HCT116 (cell line): ENCODE results near the gene LRRC2. TPM values are rescaled to one million over a fixed set of nuclear protein-coding genes. Genes with fewer than 3 reads are reported as not detected.
"Not testable (repeated sequence)": the region's sequence is repeated elsewhere in the genome, so short reads cannot be mapped to it uniquely, and the experiment has no call there.

Experiments used
- ATAC-seq: fragments of 200-7000 bp; cut with Tn5 transposase; 2 replicates; pipeline ENCODE4 v1.9.1; 2020; ENCODE audit warnings: mild to moderate bottlenecking, moderate library complexity
- BruUV-seq: library from RNA; stranded (reverse); fragments of 400-500 nt; replicated peaks from 2 replicates; lab custom pipeline; 2021; lab: Mats Ljungman, UMichigan
- CTCF ChIA-PET: fragments of 300-600 bp; sonication (Branson Sonifier 250); formaldehyde crosslinking; loops from one replicate; lab custom pipeline; 2021; ENCODE audit warnings: antibody characterized with exemption; lab: Charles Lee
- POLR2A ChIA-PET: fragments of 300-600, 350-600 bp; sonication (Branson Sonifier 250); formaldehyde crosslinking; loops from one replicate; lab custom pipeline; 2021; ENCODE audit warnings: antibody characterized with exemption; lab: Charles Lee
- RAD21 ChIA-PET, 2 experiments: fragments of 300-600 bp; sonication (Branson Sonifier 250); formaldehyde crosslinking; loops; one replicate each; lab custom pipeline; 2023; ENCODE audit warnings: low total read pairs in 2 of 2; ENCODE audit not compliant: uncharacterized antibody in 2 of 2, unreplicated experiment in 2 of 2, low non-redundant PET in 1 of 2; lab: Charles Lee
- DNase-seq: peaks from one replicate; pipeline ENCODE4 v3.0.0-alpha.2; 2010; ENCODE audit warnings: low read depth, low spot score
- H2AFZ ChIP-seq: fragments of 200-600 bp; shearing (Covaris generic), sonication (generic); 2 replicates; pipeline ENCODE4 v1.6.1; 2017; ENCODE audit warnings: low read depth, mixed run types, mixed read lengths, antibody characterized with exemption, low read length; ENCODE audit not compliant: poor library complexity, severe bottlenecking
- H3K27ac ChIP-seq: 2 replicates; pipeline ENCODE4 v1.5.1; 2012; ENCODE audit warnings: low read depth, low read length
- H3K27me3 ChIP-seq: fragments of 200-600 bp; sonication (generic); 2 replicates; pipeline ENCODE4 v1.6.1; 2016; ENCODE audit warnings: mixed run types, low read length, mixed read lengths; ENCODE audit not compliant: insufficient read depth
- H3K36me3 ChIP-seq, 2 experiments: fragments of 200-500 bp in 1 of 2; fragments of 200-600 bp in 1 of 2; sonication (Bioruptor generic) in 1 of 2; sonication (generic) in 1 of 2; 2 replicates each; pipeline versions ENCODE4 v1.5.1 to v1.6.1; 2014 to 2016; ENCODE audit warnings: low read length in 2 of 2, inconsistent platforms in 1 of 2, mixed read lengths in 1 of 2, mixed run types in 1 of 2; ENCODE audit not compliant: insufficient read depth in 2 of 2, control insufficient read depth in 1 of 2
- H3K4me1 ChIP-seq, 2 experiments: fragments of 200-600 bp in 1 of 2; sonication (generic) in 1 of 2; 2 replicates each; pipeline versions ENCODE4 v1.5.1 to v1.6.1; 2012 to 2017; ENCODE audit warnings: low read length in 2 of 2, inconsistent platforms in 1 of 2, mild to moderate bottlenecking in 1 of 2, mixed read lengths in 1 of 2, mixed run types in 1 of 2, moderate library complexity in 1 of 2; ENCODE audit not compliant: insufficient read depth in 2 of 2, control insufficient read depth in 1 of 2
- H3K4me2 ChIP-seq: fragments of 200-600 bp; sonication (generic); 2 replicates; pipeline ENCODE4 v1.6.1; 2017; ENCODE audit warnings: mixed run types, low read length, mixed read lengths
- H3K4me3 ChIP-seq, 2 experiments: fragments of 200-600 bp in 1 of 2; sonication (generic) in 1 of 2; replicated peaks in 1 of 2; 2 replicates each; pipeline ENCODE4 v1.5.1; 2011 to 2016; ENCODE audit warnings: low read length in 2 of 2, control low read depth in 1 of 2, low read depth in 1 of 2, mild to moderate bottlenecking in 1 of 2, mixed read lengths in 1 of 2, mixed run types in 1 of 2
- H3K79me2 ChIP-seq: fragments of 200-600 bp; sonication (generic); 2 replicates; pipeline ENCODE4 v1.6.1; 2017; ENCODE audit warnings: mild to moderate bottlenecking, mixed run types, low read length, moderate library complexity, mixed read lengths; ENCODE audit not compliant: insufficient read depth
- H3K9ac ChIP-seq: fragments of 200-600 bp; sonication (generic); 2 replicates; pipeline ENCODE4 v1.6.1; 2016; ENCODE audit warnings: low read length, mixed read lengths
- H3K9me2 ChIP-seq: fragments of 200-600 bp; sonication (generic), shearing (Covaris generic); 2 replicates; pipeline ENCODE4 v1.6.1; 2017; ENCODE audit warnings: mixed run types, mild to moderate bottlenecking, moderate library complexity; ENCODE audit not compliant: insufficient read depth
- H3K9me3 ChIP-seq, 2 experiments: fragments of 200-500 bp in 1 of 2; fragments of 200-600 bp in 1 of 2; sonication (Bioruptor generic) in 1 of 2; sonication (generic) in 1 of 2; 2 replicates each; pipeline ENCODE4 v1.6.1; 2014 to 2017; ENCODE audit warnings: low read length in 2 of 2, mixed read lengths in 2 of 2, inconsistent platforms in 1 of 2, low read depth in 1 of 2, mild to moderate bottlenecking in 1 of 2, mixed run types in 1 of 2, moderate library complexity in 1 of 2; ENCODE audit not compliant: control insufficient read depth in 1 of 2, insufficient read depth in 1 of 2
- H4K20me1 ChIP-seq: fragments of 200-600 bp; sonication (generic), shearing (Covaris generic); 2 replicates; pipeline ENCODE4 v1.6.1; 2017; ENCODE audit warnings: mixed run types, mild to moderate bottlenecking, moderate library complexity; ENCODE audit not compliant: insufficient read depth
- CBX3 ChIP-seq: IDR thresholded peaks from 2 replicates; pipeline ENCODE4 v1.6.1; 2012; ENCODE audit warnings: low read depth
- ELF1 ChIP-seq: IDR thresholded peaks from 2 replicates; pipeline ENCODE4 v1.6.1; 2012; ENCODE audit warnings: low read depth, borderline replicate concordance
- POLR2A ChIP-seq: IDR thresholded peaks from 2 replicates; pipeline ENCODE4 v1.7.0; 2011; ENCODE audit warnings: borderline replicate concordance; ENCODE audit not compliant: insufficient read depth, insufficient read length; ENCODE audit errors: extremely low read depth
- RAD21 ChIP-seq: IDR thresholded peaks from 2 replicates; pipeline ENCODE4 v1.6.1; 2012; ENCODE audit warnings: low read depth, mild to moderate bottlenecking
- SRF ChIP-seq: IDR thresholded peaks from 2 replicates; pipeline ENCODE4 v1.6.1; 2012; ENCODE audit warnings: low read depth
- intact Hi-C: fragments of 100-400 bp; cut with micrococcal nuclease; formaldehyde crosslinking; loops from 2 replicates; pipeline ENCODE4 v1.10.0; 2022
- total RNA-seq: library from RNA; stranded (reverse); gene quantifications from one replicate; pipeline ENCODE4 v1.2.1, GENCODE V29; 2021; ENCODE audit not compliant: unreplicated experiment
- TF ChIP-seq, protein P1 (sequence below): IDR thresholded peaks from 2 replicates; pipeline ENCODE4 v1.6.1; 2012

The LRRC2 gene
- total RNA-seq, 1 experiment from 2014 or later, result not detected

DNA sequence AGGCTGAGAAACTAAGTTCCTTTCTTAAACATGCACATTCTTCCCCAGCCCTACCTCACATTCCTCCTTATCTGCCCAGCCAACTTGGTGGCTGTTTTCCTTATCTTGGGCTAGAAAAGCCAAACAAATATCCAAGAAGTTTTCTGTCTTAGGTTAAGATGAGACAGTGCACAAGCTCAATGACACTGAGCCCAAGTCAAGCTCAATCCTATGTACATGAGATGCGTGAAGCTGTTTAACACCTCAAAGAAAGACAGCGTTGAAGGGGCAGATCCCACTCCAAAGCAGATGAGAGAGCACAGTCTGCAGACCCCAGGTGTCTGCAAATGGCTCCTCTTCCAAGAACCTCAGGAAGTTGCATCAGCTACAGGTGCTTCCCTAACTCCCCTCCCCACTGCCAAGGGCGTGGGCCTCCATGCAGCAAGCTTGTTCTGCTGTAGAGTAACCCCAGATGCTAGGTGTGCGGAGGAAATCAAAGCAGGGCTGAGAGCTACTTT is 16.6 kb downstream of the LRRC2 start:
- Histone ChIP-seq H2AFZ (no peak overlapping the region), H3K9me3 (no peaks in the 10 kb centered on the region), H3K4me3 (no peak overlapping the region), H3K9me2 (no peaks in the 10 kb centered on the region), H3K4me1 (no peaks in the 10 kb centered on the region), H3K4me2 (no peak overlapping the region), H4K20me1 (no peaks in the 10 kb centered on the region), H3K27ac (no peak overlapping the region), H3K27me3 (0 out of 2 replicates have a peak, but pooled peaks cover 3% of the 10 kb centered on the region), H3K36me3 (no peaks in the 10 kb centered on the region), H3K79me2 (no peaks in the 10 kb centered on the region), H3K9ac (no peak overlapping the region)
- ChIA-PET RAD21 (no interaction called here), CTCF (interaction anchor here (2.6 kb wide), 1 partner anchor 9 kb away, joined by 9 read pairs; no protein-coding TSS in a partner anchor), POLR2A (no interaction called here)
- no peak for TF ChIP-seq RAD21
- no peak for TF ChIP-seq SRF
- TF ChIP-seq, protein P1, sequence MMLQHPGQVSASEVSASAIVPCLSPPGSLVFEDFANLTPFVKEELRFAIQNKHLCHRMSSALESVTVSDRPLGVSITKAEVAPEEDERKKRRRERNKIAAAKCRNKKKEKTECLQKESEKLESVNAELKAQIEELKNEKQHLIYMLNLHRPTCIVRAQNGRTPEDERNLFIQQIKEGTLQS, result no peak
- no peak for TF ChIP-seq ELF1
- no peak for TF ChIP-seq POLR2A
- TF ChIP-seq CBX3, result no peak
- ATAC-seq (no peak), DNase-seq (no peak)
- intact Hi-C loops, result no loop called here
- no TSS peak for BruUV-seq

DNA sequence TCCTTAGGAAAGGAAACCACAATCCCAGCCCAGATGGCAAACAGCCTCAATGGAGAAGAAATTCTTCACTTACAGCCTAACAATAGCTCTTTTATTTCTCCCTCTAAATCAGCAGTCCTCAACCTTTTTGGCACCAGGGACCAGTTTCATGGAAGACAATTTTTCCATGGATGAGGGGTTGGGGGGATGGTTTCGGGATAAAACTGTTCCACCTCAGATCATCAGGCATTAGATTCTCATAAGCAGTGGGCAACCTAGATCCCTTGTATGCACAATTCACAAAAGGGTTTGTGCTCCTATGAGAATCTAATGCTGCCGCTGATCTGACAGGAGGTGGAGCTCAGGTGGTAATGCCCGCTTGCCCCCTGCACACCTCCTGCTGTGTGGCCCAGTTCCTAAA is 17.5 kb downstream of the LRRC2 start:
- CTCF ChIA-PET, result interaction anchor here (1.5 to 2.6 kb wide), 2 partner anchors 10 to 60 kb away, joined by 3 to 9 read pairs; no protein-coding TSS in a partner anchor
- H3K36me3 ChIP-seq, BruUV-seq, H3K4me3 ChIP-seq, intact Hi-C loops, H2AFZ ChIP-seq, RAD21 ChIA-PET, ATAC-seq, H4K20me1 ChIP-seq, H3K27me3 ChIP-seq, H3K79me2 ChIP-seq, POLR2A ChIA-PET, H3K9me2 ChIP-seq, H3K9me3 ChIP-seq, H3K27ac ChIP-seq, H3K4me2 ChIP-seq, H3K4me1 ChIP-seq, DNase-seq, H3K9ac ChIP-seq: not testable (repeated sequence)
